HK-2 (cell line): ENCODE results near the gene CCL26.

Experiments used
- DNase-seq: peaks from one replicate; pipeline ENCODE4 v3.0.0-alpha.2; 2018; ENCODE audit not compliant: unreplicated experiment

CCL26 gene, protein sequence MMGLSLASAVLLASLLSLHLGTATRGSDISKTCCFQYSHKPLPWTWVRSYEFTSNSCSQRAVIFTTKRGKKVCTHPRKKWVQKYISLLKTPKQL

GRCh38 chr7:75772081-75773077 is at the start of gene CCL26:
TSS of gene CCL26 (minus strand) at chr7:75772211. CDS start at chr7:75772176, 35 bp downstream.
- no peak for DNase-seq

GRCh38 chr7:75820688-75821087 is 48.7 kb upstream of the CCL26 start:
- DNase-seq = no peak

GRCh38 chr7:75819711-75820110 is 47.7 kb upstream of the CCL26 start:
- DNase-seq = no peak

GRCh38 chr7:75818472-75818871 is 46.5 kb upstream of the CCL26 start:
- no peak for DNase-seq

DNA sequence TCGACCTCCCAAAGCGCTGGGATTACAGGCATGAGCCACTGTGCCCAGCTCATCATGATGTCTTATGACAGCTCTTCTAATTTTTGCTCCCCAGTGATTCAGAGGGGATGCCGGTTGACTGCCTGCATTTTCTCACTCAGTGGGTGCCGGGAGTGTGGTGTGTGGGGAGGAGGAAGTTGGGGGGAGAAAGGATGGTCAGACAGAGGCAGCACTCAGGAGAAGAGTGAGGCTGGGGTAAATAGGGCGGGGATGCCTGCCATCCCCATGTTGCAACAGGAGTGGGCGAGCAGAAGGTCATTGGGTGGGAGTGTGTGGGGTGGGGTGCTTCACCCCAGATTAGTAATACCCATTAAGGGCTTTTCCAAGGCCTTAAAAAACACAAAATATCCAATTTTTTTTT is 45.1 kb upstream of the CCL26 start:
- no peak for DNase-seq

DNA sequence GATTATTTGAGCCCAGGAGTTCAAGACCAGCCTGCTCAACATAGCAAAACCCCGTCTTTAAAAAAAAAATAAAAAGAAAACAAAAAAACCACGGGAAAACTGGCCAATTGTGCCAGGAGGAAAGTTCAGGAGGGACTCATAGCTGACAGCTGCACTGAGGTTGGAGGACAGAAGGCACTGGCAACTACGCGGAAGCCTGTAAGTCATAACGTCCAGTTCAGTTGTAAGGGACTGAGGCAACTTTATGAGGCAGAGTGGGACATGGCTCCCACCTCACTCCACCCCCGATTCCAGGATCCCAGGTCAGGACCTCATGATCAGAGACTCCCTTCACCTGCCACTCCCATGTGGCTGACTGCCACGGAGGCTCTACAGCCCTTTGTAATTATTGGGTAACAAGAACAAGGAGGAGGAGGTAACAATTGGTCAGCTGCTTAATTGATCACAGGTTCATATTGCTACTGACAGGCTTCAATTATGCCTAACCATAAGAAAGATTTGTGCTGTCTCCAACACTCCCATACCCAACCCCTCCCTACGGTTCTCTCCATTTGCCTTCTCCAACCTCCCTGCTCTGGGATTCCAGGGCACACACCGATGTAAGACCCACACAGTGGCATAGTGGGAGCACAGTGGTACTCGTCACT is 43.5 kb upstream of the CCL26 start:
- DNase-seq = no peak

- no peak for DNase-seq
Observed at GRCh38 chr7:75814407-75814947, 42.5 kb upstream of the CCL26 start.

GRCh38 chr7:75813781-75814236 is 41.8 kb upstream of the CCL26 start, which contains the start of gene CCL24:
TSS of gene CCL24 (minus strand) at chr7:75813806. CDS start at chr7:75813715, 91 bp downstream.
- DNase-seq = no peak

- DNase-seq = no peak
Observed at GRCh38 chr7:75813084-75813483, 41.1 kb upstream of the CCL26 start.

DNA sequence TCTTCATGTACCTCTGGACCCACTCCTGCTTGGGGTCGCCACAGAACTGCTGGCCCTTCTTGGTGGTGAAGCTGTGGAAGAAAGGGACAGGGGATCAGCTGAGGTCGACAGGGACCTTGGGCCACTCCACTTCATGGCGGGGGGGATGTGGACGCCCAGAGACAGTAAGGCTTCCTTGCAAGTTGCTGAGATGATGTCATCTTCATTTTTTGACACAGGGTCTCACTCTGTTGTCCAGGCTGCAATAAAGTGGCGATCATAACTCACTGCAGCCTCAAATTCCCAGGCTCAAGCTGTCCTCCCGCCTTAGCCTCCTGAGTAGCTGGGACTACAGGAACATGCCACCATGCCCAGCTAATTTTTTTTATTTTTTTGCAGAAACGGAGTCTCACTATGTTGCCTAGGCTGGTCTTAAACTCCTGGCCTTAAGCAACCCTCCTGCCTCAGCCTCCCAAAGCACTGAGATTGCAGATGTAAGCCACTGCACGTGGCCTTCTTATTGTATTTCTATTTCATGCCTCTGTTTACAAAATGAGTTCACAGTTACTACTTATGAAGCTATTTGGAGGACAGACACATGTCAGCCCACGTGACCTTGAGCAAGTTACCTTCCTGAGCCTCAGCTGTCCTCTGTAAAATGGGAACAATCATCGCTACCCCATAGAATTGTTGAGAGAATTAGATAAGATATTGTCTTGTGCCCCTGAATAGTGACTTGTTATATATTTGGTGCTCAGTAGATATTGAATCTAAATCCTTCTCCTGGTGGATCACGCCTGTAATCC is 40.1 kb upstream of the CCL26 start:
- no peak for DNase-seq

DNA sequence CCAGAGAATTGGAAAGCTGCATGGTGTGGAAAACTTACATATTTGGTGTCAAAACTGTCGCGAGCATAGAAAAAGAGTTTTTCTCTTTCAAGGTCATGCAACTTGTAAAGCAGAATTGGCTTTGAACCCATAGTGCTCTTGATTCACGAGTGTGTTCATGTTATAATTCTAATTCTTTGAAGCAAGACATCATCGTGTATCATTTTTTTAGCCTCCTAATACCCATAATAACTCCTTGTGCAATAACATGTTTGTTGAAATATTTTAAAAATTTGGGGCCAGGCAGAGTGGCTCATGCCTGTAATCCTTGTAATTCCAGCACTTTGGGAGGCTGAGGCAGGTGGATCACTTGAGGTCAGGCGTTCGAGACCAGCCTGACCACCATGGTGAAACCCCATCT is 37.4 kb upstream of the CCL26 start:
- no peak for DNase-seq

DNA sequence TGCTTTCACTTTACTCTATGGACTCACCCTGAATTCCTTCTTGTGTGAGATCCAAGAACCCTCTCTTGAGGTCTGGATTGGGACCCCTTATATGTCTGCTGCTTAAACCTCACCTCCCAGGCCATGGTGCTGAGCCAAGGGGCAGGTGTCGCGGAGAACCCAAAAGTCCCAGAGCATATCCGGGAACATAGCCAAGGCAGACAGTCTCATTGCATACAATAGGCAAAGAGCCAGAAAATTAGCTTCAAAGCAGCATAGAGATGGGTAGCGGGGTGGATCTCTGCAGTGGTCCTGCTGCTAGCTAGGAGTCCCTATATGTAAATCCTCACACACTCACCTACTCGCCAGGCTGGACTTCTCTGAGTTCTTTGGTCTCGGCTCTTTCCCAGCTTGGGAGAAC is 36.1 kb upstream of the CCL26 start:
- DNase-seq = no peak

- no peak for DNase-seq
Observed at GRCh38 chr7:75807452-75807851, 35.4 kb upstream of the CCL26 start.

- no peak for DNase-seq
Observed at GRCh38 chr7:75806560-75807307, 34.7 kb upstream of the CCL26 start.

GRCh38 chr7:75804705-75805104 is 32.7 kb upstream of the CCL26 start:
- DNase-seq = no peak

DNA sequence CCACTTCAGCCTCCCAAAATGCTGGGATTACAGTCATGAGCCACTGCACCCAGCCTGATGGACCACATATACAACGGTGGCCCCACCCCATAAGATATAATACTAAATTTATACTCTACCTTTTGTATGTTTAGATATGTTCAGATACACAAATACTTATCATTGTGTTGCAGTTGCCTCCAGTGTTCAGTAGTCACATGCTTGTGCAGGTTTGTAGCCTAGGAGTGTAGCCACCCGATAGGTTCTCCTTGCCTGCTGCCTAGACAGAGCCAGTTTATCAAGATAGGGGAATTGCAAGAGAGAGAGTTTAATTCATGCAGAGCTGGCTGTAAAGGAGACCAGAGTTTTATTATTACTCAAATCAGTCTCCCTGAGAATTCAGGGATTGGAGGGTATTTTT is 32.0 kb upstream of the CCL26 start:
- no peak for DNase-seq

GRCh38 chr7:75802552-75802821 is 30.5 kb upstream of the CCL26 start:
- no peak for DNase-seq

GRCh38 chr7:75798770-75799169 is 26.8 kb upstream of the CCL26 start:
- DNase-seq = no peak

- DNase-seq = no peak
Observed at GRCh38 chr7:75796420-75796819, 24.4 kb upstream of the CCL26 start.

GRCh38 chr7:75795831-75796285 is 23.8 kb upstream of the CCL26 start:
- DNase-seq = no peak

DNA sequence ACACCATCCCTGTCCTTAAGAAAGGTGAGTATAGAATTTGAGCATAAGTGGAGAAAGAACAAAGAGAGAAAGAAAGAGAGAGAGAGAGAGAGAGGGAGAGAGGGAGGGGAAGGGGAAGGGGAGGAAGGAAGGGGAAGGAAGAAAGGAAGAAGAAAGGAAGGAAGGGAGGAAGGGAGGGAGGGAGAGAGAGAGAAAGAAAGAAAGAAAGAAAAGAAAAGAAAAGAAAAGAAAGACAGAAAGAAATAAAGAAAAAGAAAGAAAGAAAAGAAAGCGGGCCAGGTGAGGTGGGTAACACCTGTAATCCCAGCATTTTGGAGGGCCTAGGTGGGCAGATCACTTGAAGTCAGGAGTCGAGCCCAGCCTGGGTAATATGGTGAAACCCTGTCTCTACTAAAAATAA is 21.7 kb upstream of the CCL26 start:
- DNase-seq = no peak
